ENCODE measurements around the gene ZBTB32. TPM values are rescaled to one million over a fixed set of nuclear protein-coding genes. Genes with fewer than 3 reads are reported as not detected.

Gene ZBTB32
- total RNA-seq, 2 donors from 2014 or later = 0.32 TPM; not detected in 1

GRCh38 chr19:35759697-35760096, 55.3 kb downstream of the ZBTB32 start:
- no peak overlapping the region for H3K27ac ChIP-seq
- H3K4me1 ChIP-seq = no peaks in the 10 kb centered on the region
- intact Hi-C loops (cut with DNase I) = no loop called here
- H3K9ac ChIP-seq (ENCODE audit: low read depth in 2 of 2, low read length in 2 of 2) = no peak overlapping the region
- TF ChIP-seq, protein P1, sequence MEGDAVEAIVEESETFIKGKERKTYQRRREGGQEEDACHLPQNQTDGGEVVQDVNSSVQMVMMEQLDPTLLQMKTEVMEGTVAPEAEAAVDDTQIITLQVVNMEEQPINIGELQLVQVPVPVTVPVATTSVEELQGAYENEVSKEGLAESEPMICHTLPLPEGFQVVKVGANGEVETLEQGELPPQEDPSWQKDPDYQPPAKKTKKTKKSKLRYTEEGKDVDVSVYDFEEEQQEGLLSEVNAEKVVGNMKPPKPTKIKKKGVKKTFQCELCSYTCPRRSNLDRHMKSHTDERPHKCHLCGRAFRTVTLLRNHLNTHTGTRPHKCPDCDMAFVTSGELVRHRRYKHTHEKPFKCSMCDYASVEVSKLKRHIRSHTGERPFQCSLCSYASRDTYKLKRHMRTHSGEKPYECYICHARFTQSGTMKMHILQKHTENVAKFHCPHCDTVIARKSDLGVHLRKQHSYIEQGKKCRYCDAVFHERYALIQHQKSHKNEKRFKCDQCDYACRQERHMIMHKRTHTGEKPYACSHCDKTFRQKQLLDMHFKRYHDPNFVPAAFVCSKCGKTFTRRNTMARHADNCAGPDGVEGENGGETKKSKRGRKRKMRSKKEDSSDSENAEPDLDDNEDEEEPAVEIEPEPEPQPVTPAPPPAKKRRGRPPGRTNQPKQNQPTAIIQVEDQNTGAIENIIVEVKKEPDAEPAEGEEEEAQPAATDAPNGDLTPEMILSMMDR (IDR thresholded peaks at IDR 0.05) = no peak
- H3K36me3 ChIP-seq = no peaks in the 10 kb centered on the region
- H3K4me3 ChIP-seq = no peak overlapping the region
- DNase-seq = no peak
- no peaks in the 10 kb centered on the region for H3K27me3 ChIP-seq
- H3K9me3 ChIP-seq = no peaks in the 10 kb centered on the region

DNA sequence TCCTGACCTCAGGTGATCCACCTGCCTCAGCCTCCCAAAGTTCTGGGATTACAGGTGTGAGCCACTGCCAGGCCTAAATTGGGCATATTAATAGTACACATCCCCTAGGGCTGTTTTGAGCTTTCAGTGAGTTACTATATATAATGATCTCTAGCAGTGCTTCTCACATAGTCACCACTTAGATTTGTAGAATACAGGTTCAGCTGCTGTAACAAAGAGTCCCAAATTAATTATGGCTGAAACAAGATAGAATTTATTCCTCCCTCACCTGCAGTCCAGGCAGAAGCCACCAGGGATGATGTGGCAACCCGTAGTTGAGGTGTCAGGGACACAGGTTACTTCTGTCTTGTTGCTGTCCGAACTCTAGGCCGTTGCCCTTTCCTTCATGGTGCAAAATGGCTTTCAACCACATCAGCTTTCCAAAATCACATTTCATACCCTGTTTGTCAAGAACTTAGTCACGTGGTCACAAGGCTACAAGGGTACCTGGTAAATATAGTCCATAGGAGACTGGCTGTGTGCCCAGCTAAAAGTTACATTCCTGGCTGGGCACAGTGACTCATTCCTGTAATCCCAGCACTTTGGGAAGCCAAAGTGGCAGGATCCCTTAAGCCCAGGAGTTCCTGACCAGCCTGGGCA, 56.5 kb downstream of the ZBTB32 start:
- H3K36me3 ChIP-seq = no peaks in the 10 kb centered on the region

DNA sequence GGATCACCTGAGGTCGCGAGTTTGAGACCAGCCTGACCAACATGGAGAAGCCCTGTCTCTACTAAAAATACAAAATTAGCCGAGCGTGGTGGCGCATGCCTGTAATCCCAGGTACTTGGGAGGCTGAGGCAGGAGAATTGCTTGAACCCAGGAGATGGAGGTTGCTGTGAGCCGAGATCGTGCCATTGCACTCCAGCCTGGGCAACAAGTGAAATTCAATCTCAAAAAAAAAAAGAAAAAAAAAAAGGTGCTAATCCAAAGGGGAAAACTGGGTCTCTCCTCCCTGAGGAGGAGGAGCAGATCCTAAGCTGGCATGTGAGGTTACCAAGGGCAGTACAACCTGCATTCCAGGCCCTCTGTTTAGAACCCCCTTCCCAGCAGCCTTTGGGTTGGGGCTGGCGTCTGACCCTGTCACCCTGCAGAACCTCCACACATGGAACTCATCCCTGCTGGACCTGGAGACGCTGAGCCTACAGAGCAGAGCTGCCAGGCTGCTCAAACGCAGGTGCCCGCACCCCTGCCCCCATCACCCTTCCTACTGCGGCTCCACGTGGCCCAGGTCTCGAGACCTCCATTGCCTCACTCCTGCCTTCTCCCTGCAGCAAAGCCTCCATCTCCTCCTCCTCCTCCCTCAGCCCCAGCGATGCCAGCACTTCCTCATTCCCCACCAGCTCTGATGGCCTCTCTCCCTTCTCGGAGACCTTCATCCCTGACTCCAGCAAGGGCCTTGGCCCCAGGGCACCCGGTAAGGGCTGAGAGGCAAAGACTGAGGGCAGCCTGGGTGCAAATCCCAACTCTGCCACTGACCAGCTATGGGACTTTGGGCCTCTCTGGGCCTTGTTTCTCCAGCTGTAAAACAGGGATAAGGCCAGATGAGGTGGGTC, 60.3 kb downstream of the ZBTB32 start:
- no peak overlapping the region for H3K27ac ChIP-seq
- no peaks in the 10 kb centered on the region for H3K36me3 ChIP-seq
- DNase-seq = no peak
- H3K9ac ChIP-seq (ENCODE audit: low read depth in 2 of 2, low read length in 2 of 2) = no peak overlapping the region
- no peak overlapping the region for H3K4me3 ChIP-seq
- no peaks in the 10 kb centered on the region for H3K9me3 ChIP-seq
- no peaks in the 10 kb centered on the region for H3K27me3 ChIP-seq
- intact Hi-C loops (cut with DNase I) = no loop called here
- TF ChIP-seq, protein P1 (IDR thresholded peaks at IDR 0.05) = no peak
- H3K4me1 ChIP-seq = no peaks in the 10 kb centered on the region

More for the DNA sequence above, 56.5 kb downstream of the ZBTB32 start:
- H3K4me3 ChIP-seq = no peak overlapping the region
- H3K4me1 ChIP-seq = no peaks in the 10 kb centered on the region
- H3K9ac ChIP-seq (ENCODE audit: low read depth in 2 of 2, low read length in 2 of 2) = no peak overlapping the region
- DNase-seq = no peak
- H3K27me3 ChIP-seq = no peaks in the 10 kb centered on the region
- H3K9me3 ChIP-seq = no peaks in the 10 kb centered on the region
- TF ChIP-seq, protein P1 (IDR thresholded peaks at IDR 0.05) = no peak
- intact Hi-C loops (cut with DNase I) = no loop called here
- H3K27ac ChIP-seq = no peak overlapping the region

Other genes starting within 250 kb of the ZBTB32 start
- not detected for gene KRTDAP, start 214.1 kb upstream of the ZBTB32 start, total RNA-seq
- 10 to 100 TPM; 12.8 to 14.6 TPM for gene DMKN, start 190.9 kb upstream of the ZBTB32 start, total RNA-seq
- gene SBSN, start 176.2 kb upstream of the ZBTB32 start, total RNA-seq = not detected
- not detected for gene GAPDHS, start 171.1 kb upstream of the ZBTB32 start, total RNA-seq
- 100 to 1,000 TPM in 1 of 2 donors, 10 to 100 TPM in 1; 49.6 to 114 TPM for gene TMEM147, start 158.9 kb upstream of the ZBTB32 start, total RNA-seq
- gene ATP4A, start 140.9 kb upstream of the ZBTB32 start, total RNA-seq = not detected
- gene PMIS2, start 118.4 kb upstream of the ZBTB32 start, total RNA-seq = not detected
- 10 to 100 TPM in 1 of 2 donors, 1 to 10 TPM in 1; 5.0 to 17.0 TPM for gene HAUS5, start 91.8 kb upstream of the ZBTB32 start, total RNA-seq
- 100 to 1,000 TPM in 1 of 2 donors, 10 to 100 TPM in 1; 73.5 to 117 TPM for gene RBM42, start 75.5 kb upstream of the ZBTB32 start, total RNA-seq
- 1 to 10 TPM; 1.4 to 1.9 TPM for gene ETV2, start 62.8 kb upstream of the ZBTB32 start, total RNA-seq
- 100 to 1,000 TPM; 761 to 820 TPM for gene COX6B1, start 56.2 kb upstream of the ZBTB32 start, total RNA-seq
- not detected for gene UPK1A, start 38.0 kb upstream of the ZBTB32 start, total RNA-seq
- 10 to 100 TPM; 32.1 to 46.9 TPM for gene KMT2B, start 13.4 kb downstream of the ZBTB32 start, total RNA-seq
- gene IGFLR1, start 37.9 kb downstream of the ZBTB32 start, total RNA-seq = 1 to 10 TPM; 5.4 to 6.9 TPM
- 10 to 100 TPM; 14.9 to 18.7 TPM for gene U2AF1L4, start 40.9 kb downstream of the ZBTB32 start, total RNA-seq
- 10 to 100 TPM; 73.8 to 87.4 TPM for gene PSENEN, start 41.1 kb downstream of the ZBTB32 start, total RNA-seq
- 1 to 10 TPM; 5.1 to 7.5 TPM for gene LIN37, start 44.0 kb downstream of the ZBTB32 start, total RNA-seq
- 10 to 100 TPM in 1 of 2 donors, 1 to 10 TPM in 1; 6.3 to 23.6 TPM for gene HSPB6, start 52.5 kb downstream of the ZBTB32 start, total RNA-seq
- gene PROSER3, start 53.6 kb downstream of the ZBTB32 start, total RNA-seq = 10 to 100 TPM; 17.1 to 26.9 TPM
- 10 to 100 TPM in 1 of 2 donors, 1 to 10 TPM in 1; 6.0 to 25.0 TPM for gene ARHGAP33, start 71.0 kb downstream of the ZBTB32 start, total RNA-seq
- gene PRODH2, start 108.3 kb downstream of the ZBTB32 start, total RNA-seq = not detected
- gene NPHS1, start 147.9 kb downstream of the ZBTB32 start, total RNA-seq = not detected
- gene KIRREL2, start 152.4 kb downstream of the ZBTB32 start, total RNA-seq = under 1 TPM in 1 of 2 donors, not detected in 1; 0.13 TPM
- 1 to 10 TPM; 2.6 to 3.7 TPM for gene APLP1, start 164.0 kb downstream of the ZBTB32 start, total RNA-seq
- 10 to 100 TPM in 1 of 2 donors, 1 to 10 TPM in 1; 8.6 to 11.2 TPM for gene NFKBID, start 196.0 kb downstream of the ZBTB32 start, total RNA-seq
- 1 to 10 TPM; 2.4 to 4.8 TPM for gene HCST, start 198.0 kb downstream of the ZBTB32 start, total RNA-seq
- 10 to 100 TPM; 10.4 to 32.8 TPM for gene TYROBP, start 203.7 kb downstream of the ZBTB32 start, total RNA-seq
- 10 to 100 TPM; 10.0 to 17.4 TPM for gene LRFN3, start 231.8 kb downstream of the ZBTB32 start, total RNA-seq